ENCODE measurements around the gene SPATA32. TPM values are rescaled to one million over a fixed set of nuclear protein-coding genes. Genes with fewer than 3 reads are reported as not detected.

Gene SPATA32
- total RNA-seq, 4 donors from 2014 or later, result not detected

DNA sequence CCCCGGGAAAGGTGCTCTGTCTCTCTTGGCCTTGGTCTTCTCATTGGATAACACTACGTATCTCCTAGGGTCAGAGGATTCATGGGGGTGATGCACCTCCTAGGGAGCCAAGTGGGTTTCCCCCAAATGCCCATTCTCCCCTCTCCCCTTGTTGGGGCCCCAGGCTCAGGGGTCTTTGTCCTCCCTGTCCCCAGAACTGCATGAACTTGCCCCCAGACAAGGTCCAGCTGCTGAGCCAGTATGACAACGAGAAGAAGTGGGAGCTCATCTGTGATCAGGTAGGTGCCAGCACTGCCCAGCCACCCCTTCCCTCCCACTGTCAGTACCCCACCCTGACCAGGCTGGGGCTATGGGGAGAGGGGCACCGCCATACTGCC lies 31.5 kb downstream of the SPATA32 start:
- Histone ChIP-seq H3K36me3 (peaks cover 3 to 7% (median 4%) of the 10 kb centered on the region in 4 donors), H3K4me1 (peaks cover 49 to 62% (median 57%) of the 10 kb centered on the region in 4 donors), H3K27me3 (peaks cover 0 to 10% (median 0%) of the 10 kb centered on the region in 4 donors), H3K4me3 (no peak overlapping the region), H3K27ac (replicated peaks in 1 of 4) (peak overlapping the region; percentile 69 to 80 (median 74)), H3K9me3 (no peaks in the 10 kb centered on the region)
- DNase-seq (ENCODE audit: extremely low spot score), result no peak
- WGBS, result 100% methylated on average over 3 of the region's 4 CpGs
- intact Hi-C loops (cut with DNase I), result no loop called here
- no peak for TF ChIP-seq POLR2AphosphoS5 (IDR thresholded peaks at IDR 0.05)
- TF ChIP-seq CTCF (IDR thresholded peaks at IDR 0.05), result no peak
- no peak for TF ChIP-seq POLR2A (IDR thresholded peaks at IDR 0.05; ENCODE audit: low read depth)
- TF ChIP-seq EP300 (IDR thresholded peaks at IDR 0.05), result no peak

DNA sequence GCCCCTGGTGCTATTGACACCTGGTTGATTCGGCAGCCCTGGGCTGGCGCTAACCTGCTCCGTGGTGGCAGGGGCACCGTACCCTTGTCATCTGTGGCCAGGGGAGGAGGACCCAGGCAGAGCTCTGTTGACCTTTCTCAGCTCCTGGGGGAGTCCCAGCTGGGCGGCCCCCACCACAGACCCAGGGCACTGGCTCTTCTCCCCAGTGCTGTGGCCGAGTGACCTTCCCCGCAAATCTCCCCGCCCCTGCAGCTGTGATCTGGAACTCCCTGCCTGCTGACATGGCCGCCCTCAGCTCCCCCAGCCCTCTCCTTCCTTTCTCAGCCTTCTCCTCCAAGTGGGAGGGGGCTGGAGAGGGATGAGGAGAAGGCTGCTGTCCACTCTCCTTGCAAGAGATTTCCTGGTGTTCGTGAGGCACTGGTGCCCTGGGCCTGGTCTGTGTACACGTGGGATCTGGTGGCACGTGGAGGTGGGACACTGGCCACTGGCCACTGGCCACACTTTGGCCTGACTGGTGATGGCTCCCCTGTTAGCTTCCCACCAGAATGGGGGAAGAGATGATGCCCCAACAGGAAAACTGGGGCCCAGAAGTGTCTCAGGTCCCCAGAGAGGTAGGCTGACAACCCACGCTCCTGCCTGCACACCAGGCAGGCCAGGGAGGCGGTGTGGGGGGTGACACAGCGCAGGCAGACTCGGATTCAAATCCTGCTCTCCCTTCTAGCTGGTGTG lies 32.0 kb downstream of the SPATA32 start:
- DNase-seq (ENCODE audit: extremely low spot score), result no peak
- peaks cover 0 to 10% (median 0%) of the 10 kb centered on the region in 4 donors for H3K27me3 ChIP-seq
- peak overlapping the region; percentile 69 to 80 (median 74) for H3K27ac ChIP-seq (replicated peaks in 1 of 4)
- peaks cover 3 to 7% (median 4%) of the 10 kb centered on the region in 4 donors for H3K36me3 ChIP-seq
- H3K4me1 ChIP-seq, result peaks cover 54 to 67% (median 59%) of the 10 kb centered on the region in 4 donors
- TF ChIP-seq EP300 (IDR thresholded peaks at IDR 0.05), result no peak
- intact Hi-C loops (cut with DNase I), result no loop called here
- H3K4me3 ChIP-seq, result no peak overlapping the region
- 85% methylated on average over 11 of the region's 16 CpGs for WGBS
- H3K9me3 ChIP-seq, result no peaks in the 10 kb centered on the region

DNA sequence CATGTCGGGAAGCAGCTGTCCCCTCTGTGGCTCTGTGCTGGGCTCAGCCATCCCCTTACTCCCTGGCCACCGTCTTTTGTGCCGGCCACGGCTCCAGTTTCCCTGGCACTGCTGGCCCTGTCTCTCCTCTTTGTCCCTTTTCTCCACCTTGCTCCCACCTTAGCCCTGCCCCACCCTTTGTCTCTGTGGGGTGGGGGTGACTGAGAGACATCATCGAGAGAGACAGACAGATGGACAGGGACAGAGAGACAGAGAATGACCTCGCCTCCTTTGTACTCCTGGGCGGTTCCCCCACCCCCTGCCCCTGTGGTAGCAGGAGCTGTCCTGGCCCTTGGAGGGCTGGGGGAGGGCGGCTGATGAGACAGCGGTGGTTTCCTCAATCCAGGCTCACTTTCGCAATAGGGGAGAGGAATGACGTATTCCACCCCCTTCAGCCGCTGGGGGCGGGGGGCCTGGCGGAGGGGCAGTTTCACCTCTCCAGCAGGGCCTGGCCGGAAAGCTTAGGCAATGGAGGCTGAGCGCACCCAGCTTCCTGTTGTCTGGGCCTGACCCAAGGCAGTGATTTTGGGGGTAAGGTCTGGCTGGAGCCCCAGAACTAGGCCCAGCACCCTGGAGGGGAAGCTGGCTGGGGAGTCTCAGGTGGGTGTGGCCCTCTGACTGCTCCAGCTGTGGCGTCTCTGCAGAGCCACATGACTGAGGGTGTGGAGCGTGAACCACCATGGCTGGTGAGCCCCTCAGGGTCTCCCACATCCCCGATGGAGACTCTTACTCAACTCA lies 32.9 kb downstream of the SPATA32 start:
- H3K27ac ChIP-seq (replicated peaks in 1 of 4), result peak overlapping the region; percentile 69 to 80 (median 74)
- H3K4me1 ChIP-seq, result peaks cover 57 to 67% (median 62%) of the 10 kb centered on the region in 4 donors
- DNase-seq (ENCODE audit: extremely low spot score), result peak; percentile 95
- H3K36me3 ChIP-seq, result peaks cover 2 to 7% (median 3%) of the 10 kb centered on the region in 4 donors
- H3K9me3 ChIP-seq, result no peaks in the 10 kb centered on the region
- WGBS, result 67% methylated on average over 15 of the region's 19 CpGs
- H3K4me3 ChIP-seq, result peak overlapping the region in 1 of 4 donors; percentile 17
- peaks cover 0 to 16% (median 0%) of the 10 kb centered on the region in 4 donors for H3K27me3 ChIP-seq
- intact Hi-C loops (cut with DNase I), result no loop called here
- TF ChIP-seq POLR2AphosphoS5 (IDR thresholded peaks at IDR 0.05) (peak; percentile 64 to 67), POLR2A (IDR thresholded peaks at IDR 0.05; ENCODE audit: low read depth) (no peak)

DNA sequence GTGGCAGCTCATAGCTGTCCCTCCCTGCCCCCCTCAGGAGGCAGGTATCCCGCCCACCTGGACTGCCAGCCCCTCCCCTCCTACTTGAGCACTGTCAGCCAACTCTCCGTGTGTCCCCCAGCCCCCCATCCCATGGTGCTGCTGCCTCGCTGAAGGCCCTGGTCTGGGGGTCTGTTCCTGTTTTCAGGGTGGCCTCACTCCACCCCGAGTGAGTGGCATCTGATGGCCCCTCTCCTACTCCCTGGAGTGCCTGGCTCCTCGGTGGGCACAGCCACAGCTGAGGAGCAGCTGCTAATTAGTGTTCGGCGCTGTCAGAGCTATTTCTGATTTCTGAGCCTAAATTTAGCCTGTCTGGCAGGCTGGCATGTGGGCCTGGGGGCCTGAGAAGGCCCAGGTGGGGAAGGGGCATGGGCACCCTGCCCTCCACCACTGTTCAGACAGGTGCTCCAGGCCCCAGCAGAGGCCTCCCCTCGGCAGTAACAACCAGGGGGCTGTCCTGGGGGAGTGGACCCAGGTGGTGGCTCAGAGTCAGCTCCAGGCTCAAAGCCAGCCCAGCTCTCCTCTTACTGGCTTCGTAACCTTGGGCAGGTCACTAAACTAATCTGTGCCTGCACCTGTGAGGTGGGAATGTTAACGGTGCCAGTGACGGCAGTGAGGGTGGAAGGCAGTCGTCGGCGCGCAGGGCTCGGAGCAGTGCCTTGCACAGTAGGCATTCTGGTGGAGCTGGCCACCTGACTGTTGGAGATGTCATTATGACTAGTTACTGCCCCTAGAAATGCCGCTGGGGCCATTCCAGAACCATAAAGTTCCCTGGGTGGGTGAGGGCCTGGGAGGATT lies 33.8 kb downstream of the SPATA32 start:
- peaks cover 0 to under 1% (median 0%) of the 10 kb centered on the region in 4 donors for H3K36me3 ChIP-seq
- WGBS, result 67% methylated on average over 8 of the region's 17 CpGs
- no peak for DNase-seq (ENCODE audit: extremely low spot score)
- peak overlapping the region in 1 of 4 donors; percentile 17 for H3K4me3 ChIP-seq
- no peak for TF ChIP-seq EP300 (IDR thresholded peaks at IDR 0.05)
- no peak for TF ChIP-seq CTCF (IDR thresholded peaks at IDR 0.05)
- no peak for TF ChIP-seq POLR2AphosphoS5 (IDR thresholded peaks at IDR 0.05)
- no peak for TF ChIP-seq POLR2A (IDR thresholded peaks at IDR 0.05; ENCODE audit: low read depth)
- H3K27ac ChIP-seq (replicated peaks in 1 of 4), result peak overlapping the region; percentile 69 to 80 (median 74)
- no peaks in the 10 kb centered on the region for H3K9me3 ChIP-seq
- intact Hi-C loops (cut with DNase I), result no loop called here
- peaks cover 62 to 69% (median 65%) of the 10 kb centered on the region in 4 donors for H3K4me1 ChIP-seq
- H3K27me3 ChIP-seq, result peaks cover 0 to 16% (median 0%) of the 10 kb centered on the region in 4 donors

DNA sequence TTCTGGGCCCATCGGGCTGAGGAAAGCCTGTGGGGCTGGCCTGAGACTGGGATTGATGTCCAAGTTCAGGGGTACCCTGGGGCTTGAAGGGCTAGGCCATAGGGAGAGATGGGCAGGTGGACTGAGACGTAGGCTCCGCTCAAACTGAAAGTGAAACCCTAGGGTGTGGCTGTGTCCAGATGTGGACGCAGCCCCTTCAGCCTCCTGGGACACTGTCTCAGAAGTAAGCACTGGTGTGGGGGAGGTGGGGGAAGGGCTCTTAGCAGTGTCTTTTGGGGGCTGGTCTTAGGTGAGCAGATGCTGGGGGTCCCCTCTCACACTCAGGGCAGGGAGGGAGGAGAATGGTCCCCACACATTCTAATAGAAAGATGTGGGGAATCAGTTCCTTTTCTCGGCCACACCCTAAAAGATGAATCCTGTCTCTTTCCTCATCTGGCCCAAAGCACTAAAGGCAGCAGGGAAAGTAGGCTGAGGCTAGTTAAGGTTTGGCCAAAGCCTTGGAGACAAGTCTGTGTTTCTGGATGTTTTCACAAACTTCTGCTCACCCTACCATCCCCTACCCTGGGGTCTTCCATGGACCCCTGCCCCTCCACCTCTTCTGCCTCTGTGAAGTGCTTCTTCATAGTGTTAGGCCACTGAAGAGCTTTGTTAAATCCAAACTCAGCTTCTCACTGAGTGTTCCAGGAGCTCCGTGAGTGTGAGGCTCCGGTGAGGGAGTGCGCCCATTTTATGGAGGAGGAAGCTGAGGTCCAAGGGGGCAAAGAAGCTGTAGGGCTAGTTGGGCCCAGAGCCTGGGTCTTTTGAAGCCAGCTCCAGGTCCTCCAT lies 34.6 kb downstream of the SPATA32 start:
- WGBS, result 66% methylated on average over 8 of the region's 8 CpGs
- H3K27me3 ChIP-seq, result peaks cover 0 to 25% (median 0%) of the 10 kb centered on the region in 4 donors
- H3K9me3 ChIP-seq, result no peaks in the 10 kb centered on the region
- no peaks in the 10 kb centered on the region for H3K36me3 ChIP-seq
- peak overlapping the region; percentile 69 to 80 (median 74) for H3K27ac ChIP-seq (replicated peaks in 1 of 4)
- peaks cover 69 to 77% (median 74%) of the 10 kb centered on the region in 4 donors for H3K4me1 ChIP-seq
- intact Hi-C loops (cut with DNase I), result no loop called here
- TF ChIP-seq POLR2A (IDR thresholded peaks at IDR 0.05; ENCODE audit: low read depth) (no peak), EP300 (IDR thresholded peaks at IDR 0.05) (no peak), POLR2AphosphoS5 (IDR thresholded peaks at IDR 0.05) (no peak), CTCF (IDR thresholded peaks at IDR 0.05) (no peak)
- DNase-seq (ENCODE audit: extremely low spot score), result no peak
- peak overlapping the region; percentile 21 to 43 (median 27) for H3K4me3 ChIP-seq
